H9 (cell line): ENCODE results near the gene IGFALS. TPM values are rescaled to one million over a fixed set of nuclear protein-coding genes. Genes with fewer than 3 reads are reported as not detected.

ENCODE experiments used
- DNase-seq: peaks from one replicate; pipeline ENCODE4 v3.0.0-alpha.2; 2017
- H2AFZ ChIP-seq: one replicate; pipeline ENCODE4 v1.6.1; 2013; ENCODE audit warnings: mild to moderate bottlenecking, low read length, control low read depth, moderate library complexity
- H2AK5ac ChIP-seq: 2 replicates; pipeline ENCODE4 v1.6.1; 2013; ENCODE audit warnings: low read length, control low read depth, mixed read lengths; ENCODE audit not compliant: insufficient read length
- H2BK120ac ChIP-seq: one replicate; pipeline ENCODE4 v1.6.1; 2013; ENCODE audit warnings: low read depth, mild to moderate bottlenecking, low read length, control low read depth, inconsistent platforms; ENCODE audit not compliant: poor library complexity, severe bottlenecking
- H2BK12ac ChIP-seq: 2 replicates; pipeline ENCODE4 v1.6.1; 2013; ENCODE audit warnings: low read length, control low read depth, mixed read lengths, low read depth; ENCODE audit not compliant: insufficient read length
- H2BK15ac ChIP-seq: 2 replicates; pipeline ENCODE4 v1.6.1; 2013; ENCODE audit warnings: low read depth, low read length, control low read depth
- H2BK20ac ChIP-seq: one replicate; pipeline ENCODE4 v1.6.1; 2013; ENCODE audit warnings: low read depth, mild to moderate bottlenecking, low read length, control low read depth, inconsistent platforms; ENCODE audit not compliant: poor library complexity, severe bottlenecking
- H2BK5ac ChIP-seq: 2 replicates; pipeline ENCODE4 v1.6.1; 2013; ENCODE audit warnings: low read length, control low read depth, mixed read lengths; ENCODE audit not compliant: insufficient read length
- H3K14ac ChIP-seq: 2 replicates; pipeline ENCODE4 v1.6.1; 2013; ENCODE audit warnings: low read length, control low read depth; ENCODE audit not compliant: insufficient read depth
- H3K18ac ChIP-seq: 2 replicates; pipeline ENCODE4 v1.6.1; 2013; ENCODE audit warnings: low read depth, mild to moderate bottlenecking, mixed read lengths, low read length, control low read depth; ENCODE audit not compliant: insufficient read length
- H3K23ac ChIP-seq: 2 replicates; pipeline ENCODE4 v1.6.1; 2013; ENCODE audit warnings: low read length, control low read depth, mixed read lengths, low read depth; ENCODE audit not compliant: insufficient read length
- H3K23me2 ChIP-seq: 2 replicates; pipeline ENCODE4 v1.6.1; 2013; ENCODE audit warnings: low read depth, mild to moderate bottlenecking, mixed read lengths, low read length, control low read depth; ENCODE audit not compliant: insufficient read length, poor library complexity, severe bottlenecking
- H3K27ac ChIP-seq: 2 replicates; pipeline ENCODE4 v1.5.1; 2013; ENCODE audit warnings: low read length, control low read depth, mixed read lengths, low read depth; ENCODE audit not compliant: insufficient read length
- H3K27me3 ChIP-seq: 2 replicates; pipeline ENCODE4 v1.6.1; 2013; ENCODE audit warnings: low read length, control low read depth, inconsistent platforms; ENCODE audit not compliant: insufficient read depth
- H3K4ac ChIP-seq: 2 replicates; pipeline ENCODE4 v1.6.1; 2013; ENCODE audit warnings: low read depth, mild to moderate bottlenecking, control low read depth, inconsistent platforms, low read length, moderate library complexity
- H3K4me1 ChIP-seq: 2 replicates; pipeline ENCODE4 v1.6.1; 2013; ENCODE audit warnings: low read length, control low read depth, inconsistent platforms; ENCODE audit not compliant: insufficient read depth
- H3K4me2 ChIP-seq: 2 replicates; pipeline ENCODE4 v1.6.1; 2013; ENCODE audit warnings: low read length, control low read depth, mixed read lengths; ENCODE audit not compliant: insufficient read length, insufficient read depth
- H3K56ac ChIP-seq: 2 replicates; pipeline ENCODE4 v1.6.1; 2013; ENCODE audit warnings: low read depth, mild to moderate bottlenecking, mixed read lengths, low read length, control low read depth; ENCODE audit not compliant: insufficient read length
- H3K79me1 ChIP-seq: 2 replicates; pipeline ENCODE4 v1.6.1; 2013; ENCODE audit warnings: low read depth, mild to moderate bottlenecking, moderate library complexity, low read length, control low read depth, inconsistent platforms; ENCODE audit not compliant: insufficient read depth, poor library complexity, severe bottlenecking
- H3K79me2 ChIP-seq: 2 replicates; pipeline ENCODE4 v1.6.1; 2013; ENCODE audit warnings: low read length, control low read depth, inconsistent platforms; ENCODE audit not compliant: insufficient read depth
- H3K9ac ChIP-seq: 2 replicates; pipeline ENCODE4 v1.6.1; 2013; ENCODE audit warnings: low read length, control low read depth, mixed read lengths; ENCODE audit not compliant: insufficient read length; ENCODE audit errors: extremely low read depth
- H3K9me3 ChIP-seq: one replicate; pipeline ENCODE4 v1.6.1; 2013; ENCODE audit warnings: low read depth, low read length, inconsistent platforms; ENCODE audit not compliant: control insufficient read depth
- H3T11ph ChIP-seq: one replicate; pipeline ENCODE4 v1.6.1; 2013; ENCODE audit warnings: mild to moderate bottlenecking, low read length, control low read depth, inconsistent platforms
- H4K20me1 ChIP-seq: one replicate; pipeline ENCODE4 v1.6.1; 2013; ENCODE audit not compliant: control insufficient read depth, insufficient read length, insufficient read depth
- H4K5ac ChIP-seq: 2 replicates; pipeline ENCODE4 v1.6.1; 2013; ENCODE audit warnings: low read depth, mild to moderate bottlenecking, mixed read lengths, low read length, control low read depth; ENCODE audit not compliant: insufficient read length
- H4K8ac ChIP-seq: replicated peaks from 2 replicates; pipeline ENCODE4 v1.6.1; 2013; ENCODE audit warnings: low read length, control low read depth, mixed read lengths, low read depth; ENCODE audit not compliant: insufficient read length
- H4K91ac ChIP-seq: 2 replicates; pipeline ENCODE4 v1.6.1; 2013; ENCODE audit warnings: low read depth, mild to moderate bottlenecking, moderate library complexity, mixed read lengths, low read length, control low read depth; ENCODE audit not compliant: insufficient read length
- H3K27ac Mint-ChIP-seq, 3 experiments: 2 replicates in 2 of 3; 3 replicates in 1 of 3; pipeline ENCODE4 v1.8.0; 2020 to 2021; ENCODE audit warnings: mixed read lengths in 3 of 3, mild to moderate bottlenecking in 1 of 3, moderate library complexity in 1 of 3
- H3K27me3 Mint-ChIP-seq: 2 replicates; pipeline ENCODE4 v1.8.0; 2021; ENCODE audit warnings: low read depth, mild to moderate bottlenecking, moderate library complexity, mixed read lengths
- H3K36me3 Mint-ChIP-seq, 3 experiments: 2 replicates in 2 of 3; 3 replicates in 1 of 3; pipeline ENCODE4 v1.8.0; 2020 to 2021; ENCODE audit warnings: low read depth in 3 of 3, mixed read lengths in 3 of 3; ENCODE audit not compliant: insufficient read depth in 1 of 3
- H3K4me1 Mint-ChIP-seq, 2 experiments: 2 replicates each; pipeline ENCODE4 v1.8.0; 2020; ENCODE audit warnings: mixed read lengths in 2 of 2
- H3K4me3 Mint-ChIP-seq, 2 experiments: 2 replicates in 1 of 2; 3 replicates in 1 of 2; pipeline ENCODE4 v1.8.0; 2020 to 2021; ENCODE audit warnings: mild to moderate bottlenecking in 2 of 2, mixed read lengths in 2 of 2, moderate library complexity in 1 of 2
- H3K9me3 Mint-ChIP-seq, 2 experiments: 2 replicates in 1 of 2; 3 replicates in 1 of 2; pipeline ENCODE4 v1.8.0; 2020; ENCODE audit warnings: mild to moderate bottlenecking in 2 of 2, mixed read lengths in 2 of 2, moderate library complexity in 1 of 2
- WGBS: extraction: QIAGEN DNeasy Blood & Tissue Kit; methylation state at CpG from one replicate; pipeline ENCODE4 v1.1.7; 2013; ENCODE audit warnings: missing lambda C conversion rate, low lambda C conversion rate, mixed read lengths; ENCODE audit not compliant: insufficient read length; ENCODE audit errors: extremely low coverage; 5-methylcytosine and 5-hydroxymethylcytosine counted together
- total RNA-seq: library from RNA; stranded (reverse); gene quantifications from 2 replicates; pipeline ENCODE4 v1.2.1, GENCODE V29; 2021
- TF ChIP-seq, protein P1 (sequence below): fragments of 200-600 bp; sonication (generic); conservative IDR thresholded peaks from 3 replicates; pipeline ENCODE4 v1.8.0; 2021; ENCODE audit warnings: antibody characterized with exemption, mild to moderate bottlenecking

The IGFALS gene
- total RNA-seq, 1 experiment from 2014 or later: not detected

- no CpG with 5 or more reads among the region's 9 CpGs for WGBS
- no peak overlapping the region for H4K8ac ChIP-seq
- H3K27ac Mint-ChIP-seq: 0 out of 7 replicates have a peak overlapping the region, but pooled peaks of 1 of the 3 experiments have one; percentile 40
Observed at GRCh38 chr16:1817276-1817589, 23.7 kb upstream of the IGFALS start.

More at GRCh38 chr16:1817276-1817589, 23.7 kb upstream of the IGFALS start:
- no peak overlapping the region for H2AFZ ChIP-seq
- no peak overlapping the region for H4K5ac ChIP-seq
- H3K9me3 ChIP-seq: no peaks in the 10 kb centered on the region
- Mint-ChIP-seq H3K36me3 (peaks cover 4 to 17% (median 16%) of the 10 kb centered on the region in 3 experiments; a peak in 6 of 7 replicates), H3K9me3 (no peaks in the 10 kb centered on the region), H3K4me3 (no peak overlapping the region; a peak in 1 of 5 replicates), H3K4me1 (peaks cover 0 to 3% of the 10 kb centered on the region in 2 experiments; a peak in 2 of 4 replicates), H3K27me3 (no peaks in the 10 kb centered on the region; the same call in 1 of the 2 replicates)
- H3K4ac ChIP-seq: no peak overlapping the region
- no peak for DNase-seq
- no peak overlapping the region for H4K91ac ChIP-seq
- no peak overlapping the region for H3K4me2 ChIP-seq
- H3K79me1 ChIP-seq: no peaks in the 10 kb centered on the region
- no peak overlapping the region for H3K18ac ChIP-seq
- no peaks in the 10 kb centered on the region for H3K79me2 ChIP-seq
- no peak overlapping the region for H2BK15ac ChIP-seq
- TF ChIP-seq, protein P1, sequence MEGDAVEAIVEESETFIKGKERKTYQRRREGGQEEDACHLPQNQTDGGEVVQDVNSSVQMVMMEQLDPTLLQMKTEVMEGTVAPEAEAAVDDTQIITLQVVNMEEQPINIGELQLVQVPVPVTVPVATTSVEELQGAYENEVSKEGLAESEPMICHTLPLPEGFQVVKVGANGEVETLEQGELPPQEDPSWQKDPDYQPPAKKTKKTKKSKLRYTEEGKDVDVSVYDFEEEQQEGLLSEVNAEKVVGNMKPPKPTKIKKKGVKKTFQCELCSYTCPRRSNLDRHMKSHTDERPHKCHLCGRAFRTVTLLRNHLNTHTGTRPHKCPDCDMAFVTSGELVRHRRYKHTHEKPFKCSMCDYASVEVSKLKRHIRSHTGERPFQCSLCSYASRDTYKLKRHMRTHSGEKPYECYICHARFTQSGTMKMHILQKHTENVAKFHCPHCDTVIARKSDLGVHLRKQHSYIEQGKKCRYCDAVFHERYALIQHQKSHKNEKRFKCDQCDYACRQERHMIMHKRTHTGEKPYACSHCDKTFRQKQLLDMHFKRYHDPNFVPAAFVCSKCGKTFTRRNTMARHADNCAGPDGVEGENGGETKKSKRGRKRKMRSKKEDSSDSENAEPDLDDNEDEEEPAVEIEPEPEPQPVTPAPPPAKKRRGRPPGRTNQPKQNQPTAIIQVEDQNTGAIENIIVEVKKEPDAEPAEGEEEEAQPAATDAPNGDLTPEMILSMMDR: no peak
- no peaks in the 10 kb centered on the region for H3K23me2 ChIP-seq
- H2AK5ac ChIP-seq: no peak overlapping the region
- no peak overlapping the region for H3K56ac ChIP-seq
- no peak overlapping the region for H2BK12ac ChIP-seq
- H2BK5ac ChIP-seq: no peak overlapping the region
- no peaks in the 10 kb centered on the region for H3K4me1 ChIP-seq
- H3K9ac ChIP-seq: no peak overlapping the region
- H2BK120ac ChIP-seq: no peak overlapping the region
- no peaks in the 10 kb centered on the region for H3K27me3 ChIP-seq
- H4K20me1 ChIP-seq: no peaks in the 10 kb centered on the region
- H3K27ac ChIP-seq: no peak overlapping the region
- no peak overlapping the region for H2BK20ac ChIP-seq
- no peak overlapping the region for H3K14ac ChIP-seq
- H3K23ac ChIP-seq: no peak overlapping the region
- no peak overlapping the region for H3T11ph ChIP-seq
